ENCODE measurements around the gene WDTC1. TPM values are rescaled to one million over a fixed set of nuclear protein-coding genes. Genes with fewer than 3 reads are reported as not detected.

WDTC1 gene
- total and polyA plus RNA-seq, 2 donors (not counting 1 experiment from before 2014, with no cell fraction given) = 32.5 to 69.1 TPM

GRCh38 chr1:27342391-27342777 is 108.0 kb downstream of the WDTC1 start:
- 5% methylated on average over 7 of the region's 8 CpGs for WGBS (ENCODE audit: insufficient coverage)
- H3K9ac ChIP-seq (ENCODE audit: low read length) = peak overlapping the region; percentile 77
- H3K36me3 ChIP-seq (replicated peaks in 1 of 2; ENCODE audit: control extremely low read depth in 1 of 2, control insufficient read depth in 1 of 2, extremely low read depth in 1 of 2, insufficient read depth in 2 of 2, low read length in 1 of 2) = peaks cover 0 to 24% of the 10 kb centered on the region in 2 experiments
- DNase-seq (peak; percentile 53), ATAC-seq (ENCODE audit: low read depth) (no peak)
- H3K27ac ChIP-seq (ENCODE audit: low read length in 2 of 2) = peak overlapping the region; percentile 85 to 88
- peaks cover 6% of the 10 kb centered on the region for H4K20me1 ChIP-seq (ENCODE audit: control insufficient read depth, insufficient read depth, low read length, poor library complexity, severe bottlenecking)
- H3K4me3 ChIP-seq (ENCODE audit: control extremely low read depth in 1 of 5, extremely low read depth in 1 of 5, insufficient read depth in 1 of 5, low read depth in 2 of 5, low read length in 4 of 5) = peak overlapping the region; percentile 61 to 89 (median 79)
- peaks cover 0 to 7% (median 0%) of the 10 kb centered on the region in 3 donors for H3K9me3 ChIP-seq (ENCODE audit: control extremely low read depth in 1 of 3, control insufficient read depth in 2 of 3, insufficient read depth in 1 of 3, low read length in 2 of 3)
- peak overlapping the region; percentile 84 for H2AFZ ChIP-seq (ENCODE audit: insufficient read depth, low read depth, low read length, poor library complexity, severe bottlenecking)
- H3K27me3 ChIP-seq (replicated peaks in 1 of 4; ENCODE audit: control extremely low read depth in 1 of 4, control insufficient read depth in 3 of 4, insufficient read depth in 4 of 4, low read length in 3 of 4) = no peaks in the 10 kb centered on the region
- Mint-ChIP-seq H3K27me3 (no peaks in the 10 kb centered on the region), H3K27ac (peak overlapping the region; percentile 98), H3K9me3 (ENCODE audit: insufficient read depth) (no peaks in the 10 kb centered on the region), H3K4me1 (peaks cover 66% of the 10 kb centered on the region), H3K4me3 (peak overlapping the region; percentile 96)
- H3K4me2 ChIP-seq (replicated peaks; ENCODE audit: low read depth, low read length, poor library complexity, severe bottlenecking) = peak overlapping the region; percentile 89
- peaks cover 37 to 59% of the 10 kb centered on the region in 2 donors for H3K4me1 ChIP-seq (ENCODE audit: control insufficient read depth in 2 of 2, insufficient read depth in 2 of 2, low read length in 2 of 2)
- intact Hi-C loops (cut with micrococcal nuclease) = no loop called here
- peaks cover 46% of the 10 kb centered on the region for H3K79me2 ChIP-seq (ENCODE audit: control insufficient read depth, insufficient read depth, low read length)
- ChIA-PET POLR2A (interaction anchor here (1.3 to 2.1 kb wide), 8 partner anchors 7 to 23 kb away, joined by 3 to 16 read pairs (median 8); partner anchors contain the start of gene MAP3K6), CTCF (interaction anchor here (1.0 to 12.7 kb wide), 13 partner anchors 10 to 321 kb away, joined by 3 to 132 read pairs (median 7); partner anchors contain the start of gene MAP3K6)
- TF ChIP-seq EZH2 (IDR thresholded peaks at IDR 0.05; ENCODE audit: borderline replicate concordance, insufficient read depth, low read depth, low read length, poor library complexity, severe bottlenecking) (no peak), CTCF (IDR thresholded peaks at IDR 0.05) (no peak)

All from B cell (primary cell).